ENCODE results near the gene CACNG3.

CACNG3 gene

GRCh38 chr16:24396350-24397271 is 140.5 kb downstream of the CACNG3 start:
- no peak for DNase-seq (ENCODE audit: low spot score)

- DNase-seq (ENCODE audit: low spot score): no peak
Observed at GRCh38 chr16:24409045-24409444, 152.9 kb downstream of the CACNG3 start.

All from left forelimb (tissue), 1 donor.